IMR-90 (cell line): ENCODE data around the gene URB2. TPM values are rescaled to one million over a fixed set of nuclear protein-coding genes. Genes with fewer than 3 reads are reported as not detected.

Experiments used
- ATAC-seq: fragments of 200-7000 bp; cut with Tn5 transposase; 2 replicates; pipeline ENCODE4 v1.9.1; 2020; ENCODE audit warnings: low read depth, mild to moderate bottlenecking, moderate library complexity
- BruUV-seq: library from RNA; stranded (reverse); fragments of 400-500 nt; replicated peaks from 2 replicates; lab custom pipeline; 2021; lab: Mats Ljungman, UMichigan
- CTCF ChIA-PET: fragments of 300-600 bp; formaldehyde crosslinking; extraction: SDS; loops from one replicate; lab custom pipeline; 2021; ENCODE audit warnings: antibody characterized with exemption; lab: Yijun Ruan, JAX
- POLR2A ChIA-PET: fragments of 300-600 bp; sonication (Branson Sonifier 250); formaldehyde crosslinking; loops from one replicate; lab custom pipeline; 2022; ENCODE audit warnings: antibody characterized with exemption; ENCODE audit not compliant: unreplicated experiment; lab: Charles Lee
- DNase-seq: peaks from one replicate; pipeline ENCODE4 v3.0.0; 2013
- H2AFZ ChIP-seq: replicated peaks from 2 replicates; pipeline ENCODE3; 2013; ENCODE audit warnings: low read length, mild to moderate bottlenecking; ENCODE audit not compliant: poor library complexity
- H2AK5ac ChIP-seq: 2 replicates; pipeline ENCODE4 v1.6.1; 2013; ENCODE audit warnings: low read depth, low read length, inconsistent platforms
- H2AK9ac ChIP-seq: replicated peaks from 2 replicates; pipeline ENCODE3; 2013; ENCODE audit warnings: mild to moderate bottlenecking, low read depth, low read length, moderate library complexity; ENCODE audit not compliant: poor library complexity
- H2BK120ac ChIP-seq: 2 replicates; pipeline ENCODE4 v1.6.1; 2013; ENCODE audit warnings: low read depth, low read length, inconsistent platforms
- H2BK15ac ChIP-seq: 3 replicates; pipeline ENCODE4 v1.6.1; 2013; ENCODE audit warnings: low read depth, low read length, inconsistent platforms
- H2BK20ac ChIP-seq: 2 replicates; pipeline ENCODE4 v1.6.1; 2013; ENCODE audit warnings: low read depth, mild to moderate bottlenecking, inconsistent platforms, low read length, moderate library complexity
- H2BK5ac ChIP-seq: 2 replicates; pipeline ENCODE4 v1.6.1; 2013; ENCODE audit warnings: mild to moderate bottlenecking, low read depth, low read length, inconsistent platforms; ENCODE audit not compliant: poor library complexity, severe bottlenecking
- H3K14ac ChIP-seq: replicated peaks from 2 replicates; pipeline ENCODE4 v1.6.1; 2013; ENCODE audit warnings: low read depth, low read length, inconsistent platforms
- H3K18ac ChIP-seq: 2 replicates; pipeline ENCODE4 v1.6.1; 2013; ENCODE audit warnings: low read depth, low read length, control low read depth
- H3K23ac ChIP-seq: 2 replicates; pipeline ENCODE4 v1.6.1; 2013; ENCODE audit warnings: low read depth, low read length, inconsistent platforms
- H3K27ac ChIP-seq: 2 replicates; pipeline ENCODE4 v1.5.1; 2013; ENCODE audit warnings: mild to moderate bottlenecking, control low read depth, low read length; ENCODE audit not compliant: insufficient read depth
- H3K27me3 ChIP-seq: 2 replicates; pipeline ENCODE4 v1.6.1; 2013; ENCODE audit warnings: low read length; ENCODE audit not compliant: control insufficient read depth, insufficient read depth
- H3K36me3 ChIP-seq: 2 replicates; pipeline ENCODE4 v1.6.1; 2013; ENCODE audit warnings: low read length, mixed read lengths; ENCODE audit not compliant: control insufficient read depth, insufficient read depth
- H3K4ac ChIP-seq: 2 replicates; pipeline ENCODE4 v1.6.1; 2013; ENCODE audit warnings: low read depth, low read length, inconsistent platforms
- H3K4me1 ChIP-seq: 2 replicates; pipeline ENCODE4 v1.6.1; 2013; ENCODE audit warnings: low read length, mixed read lengths; ENCODE audit not compliant: control insufficient read depth, insufficient read depth
- H3K4me2 ChIP-seq: 2 replicates; pipeline ENCODE4 v1.6.1; 2013; ENCODE audit warnings: low read depth, mild to moderate bottlenecking, control low read depth, low read length, moderate library complexity
- H3K4me3 ChIP-seq: 2 replicates; pipeline ENCODE4 v1.5.1; 2013; ENCODE audit warnings: low read depth, mild to moderate bottlenecking, control low read depth, low read length, moderate library complexity; ENCODE audit not compliant: insufficient read depth
- H3K56ac ChIP-seq: 2 replicates; pipeline ENCODE4 v1.6.1; 2013; ENCODE audit warnings: low read length, inconsistent platforms; ENCODE audit not compliant: insufficient read depth; ENCODE audit errors: extremely low read depth
- H3K79me1 ChIP-seq, 2 experiments: 2 replicates each; pipeline ENCODE4 v1.6.1; 2013; ENCODE audit warnings: low read length in 2 of 2, inconsistent platforms in 1 of 2, low read depth in 1 of 2
- H3K9ac ChIP-seq: 2 replicates; pipeline ENCODE4 v1.6.1; 2013; ENCODE audit warnings: low read depth, low read length, control low read depth
- H3K9me1 ChIP-seq: 2 replicates; pipeline ENCODE4 v1.6.1; 2013; ENCODE audit warnings: low read length, inconsistent platforms; ENCODE audit not compliant: insufficient read depth
- H3K9me3 ChIP-seq: 2 replicates; pipeline ENCODE4 v1.6.1; 2013; ENCODE audit warnings: low read length; ENCODE audit not compliant: control insufficient read depth, insufficient read depth
- H4K20me1 ChIP-seq: 2 replicates; pipeline ENCODE4 v1.6.1; 2013; ENCODE audit warnings: low read length, inconsistent platforms; ENCODE audit not compliant: insufficient read depth
- H4K5ac ChIP-seq: 2 replicates; pipeline ENCODE4 v1.6.1; 2013; ENCODE audit warnings: mild to moderate bottlenecking, low read depth, low read length, control low read depth
- H4K8ac ChIP-seq, 2 experiments: 2 replicates each; pipeline ENCODE4 v1.6.1; 2013; ENCODE audit warnings: low read depth in 2 of 2, low read length in 2 of 2, control low read depth in 1 of 2, inconsistent platforms in 1 of 2
- H4K91ac ChIP-seq: 2 replicates; pipeline ENCODE4 v1.6.1; 2013; ENCODE audit warnings: low read depth, low read length, inconsistent platforms; ENCODE audit not compliant: insufficient read depth
- CEBPB ChIP-seq: IDR thresholded peaks from 2 replicates; pipeline ENCODE4 v1.6.1; 2012; ENCODE audit warnings: low read depth, low read length, improper control_type of control experiment
- CHD1 ChIP-seq: IDR thresholded peaks from 2 replicates; pipeline ENCODE4 v1.6.1; 2012; ENCODE audit warnings: low read depth, low read length, improper control_type of control experiment
- FOS ChIP-seq: fragments of 150-350 bp; IDR thresholded peaks from 2 replicates; pipeline ENCODE4 v1.6.1; 2016; ENCODE audit warnings: low read depth, low read length
- MAZ ChIP-seq: IDR thresholded peaks from 2 replicates; pipeline ENCODE4 v1.6.1; 2012; ENCODE audit warnings: low read depth, mild to moderate bottlenecking, low read length, improper control_type of control experiment, moderate library complexity, borderline replicate concordance
- MXI1 ChIP-seq: IDR thresholded peaks from 2 replicates; pipeline ENCODE4 v1.6.1; 2012; ENCODE audit warnings: low read depth, mild to moderate bottlenecking, low read length, moderate library complexity, borderline replicate concordance
- NFE2L2 ChIP-seq: fragments of 150-350 bp; IDR thresholded peaks from 2 replicates; pipeline ENCODE4 v1.6.1; 2016; ENCODE audit warnings: low read depth, mild to moderate bottlenecking, low read length
- RCOR1 ChIP-seq: IDR thresholded peaks from 2 replicates; pipeline ENCODE4 v1.6.1; 2012; ENCODE audit warnings: mild to moderate bottlenecking, low read length, improper control_type of control experiment; ENCODE audit not compliant: insufficient replicate concordance
- SMC3 ChIP-seq: fragments of 150-350 bp; IDR thresholded peaks from 2 replicates; pipeline ENCODE4 v1.6.1; 2016; ENCODE audit warnings: low read depth, mild to moderate bottlenecking, antibody characterized with exemption, low read length, moderate library complexity
- USF2 ChIP-seq: fragments of 150-350 bp; IDR thresholded peaks from 2 replicates; pipeline ENCODE4 v1.6.1; 2017; ENCODE audit warnings: mild to moderate bottlenecking, antibody characterized with exemption, low read length, low read depth
- WGBS, 2 experiments: methylation state at CpG; one replicate each; pipeline versions ENCODE4 v1.1.5 to v1.1.7; 2013; ENCODE audit warnings: missing lambda C conversion rate in 2 of 2; ENCODE audit not compliant: insufficient read length in 1 of 2; ENCODE audit errors: extremely low coverage in 2 of 2; 5-methylcytosine and 5-hydroxymethylcytosine counted together
- dilution Hi-C: fragments of 300-500 bp; cut with HindIII; formaldehyde crosslinking; loops from one replicate; pipeline ENCODE4 v1.14.3; 2018; ENCODE audit warnings: low sequenced_read_pairs; ENCODE audit not compliant: unreplicated experiment
- in situ Hi-C: fragments of 300-500 bp; cut with MboI; formaldehyde crosslinking; loops from 3 replicates; pipeline ENCODE4 v1.14.3; 2019; ENCODE audit warnings: low sequenced_read_pairs, inconsistent platforms, mixed read lengths
- intact Hi-C: fragments of 100-400 bp; cut with micrococcal nuclease; formaldehyde crosslinking; loops from 2 replicates; pipeline ENCODE4 v1.10.0; 2022
- polyA plus RNA-seq, 3 experiments: library from polyadenylated mRNA; depleted of rRNA; stranded (reverse); fragments of >200 nt; gene quantifications; 2 replicates each; pipeline ENCODE4 v1.2.3, GENCODE V29; 2012; ENCODE audit warnings: low replicate concordance in 1 of 3
- total RNA-seq: library from RNA; depleted of rRNA; stranded (reverse); fragments of >200 nt; gene quantifications from 2 replicates; pipeline ENCODE4 v1.2.3, GENCODE V29; 2012
- TF ChIP-seq, protein P1 (sequence below): fragments of 150-350 bp; IDR thresholded peaks from 2 replicates; pipeline ENCODE4 v1.6.1; 2016; ENCODE audit warnings: low read depth, mild to moderate bottlenecking, low read length, moderate library complexity, borderline replicate concordance
- TF ChIP-seq, protein P2 (sequence below): conservative IDR thresholded peaks from 2 replicates; pipeline ENCODE4 v1.5.1; 2012; ENCODE audit warnings: mild to moderate bottlenecking, low read depth, low read length, improper control_type of control experiment

URB2 gene
- total and polyA plus RNA-seq, 2 of the 4 experiments (the other 2 are of a cell fraction) = 5.9 to 15.4 TPM

DNA sequence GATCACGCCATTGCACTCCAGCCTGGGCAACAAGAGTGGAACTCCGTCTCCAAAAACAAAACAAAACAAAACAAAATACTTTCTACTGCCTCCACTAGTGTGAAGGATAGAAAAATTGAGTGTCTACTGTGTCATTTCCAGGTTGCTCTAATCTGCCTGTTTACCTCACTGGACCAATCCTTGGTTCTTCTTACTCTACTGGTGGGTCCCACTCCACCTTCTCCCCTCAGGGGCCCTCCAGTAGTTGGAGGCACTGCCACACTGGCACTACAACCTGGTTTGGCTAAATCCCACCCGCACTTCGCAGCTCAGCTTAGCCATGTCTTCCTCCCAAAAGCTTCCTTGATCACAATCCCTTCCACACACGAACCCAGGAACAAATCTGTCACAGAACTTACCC lies 2.8 kb upstream of the URB2 start:
- POLR2A ChIA-PET = no interaction called here
- intact Hi-C loops = no loop called here
- H2BK15ac ChIP-seq = no peak overlapping the region

More for the DNA sequence above, 2.8 kb upstream of the URB2 start:
- no peak overlapping the region for H3K4me3 ChIP-seq
- DNase-seq = no peak
- no peak overlapping the region for H3K9ac ChIP-seq
- 90% methylated on average over 3 of the region's 5 CpGs; no CpG with 5 or more reads in 1 of the 2 experiments for WGBS, 2 experiments
- no peak overlapping the region for H3K27ac ChIP-seq
- ATAC-seq = no peak
- no peak overlapping the region for H4K8ac ChIP-seq
- no peak overlapping the region for H3K14ac ChIP-seq
- no peak overlapping the region for H4K5ac ChIP-seq
- H3K4me1 ChIP-seq = peaks cover 3% of the 10 kb centered on the region
- H4K20me1 ChIP-seq = peaks cover 58% of the 10 kb centered on the region
- no peak overlapping the region for H3K56ac ChIP-seq
- H2AK5ac ChIP-seq = no peak overlapping the region
- no peak overlapping the region for H2BK20ac ChIP-seq
- H3K36me3 ChIP-seq = 0 out of 2 replicates have a peak, but pooled peaks cover 2% of the 10 kb centered on the region
- no peaks in the 10 kb centered on the region for H3K9me3 ChIP-seq
- H3K27me3 ChIP-seq = no peaks in the 10 kb centered on the region
- H2BK5ac ChIP-seq = no peak overlapping the region
- dilution Hi-C loops (no loop called here), in situ Hi-C loops (no loop called here)
- TF ChIP-seq USF2 (no peak), CEBPB (no peak), SMC3 (no peak), FOS (no peak), RCOR1 (no peak), MXI1 (no peak), NFE2L2 (no peak), MAZ (no peak), CHD1 (no peak)
- TF ChIP-seq, protein P1, sequence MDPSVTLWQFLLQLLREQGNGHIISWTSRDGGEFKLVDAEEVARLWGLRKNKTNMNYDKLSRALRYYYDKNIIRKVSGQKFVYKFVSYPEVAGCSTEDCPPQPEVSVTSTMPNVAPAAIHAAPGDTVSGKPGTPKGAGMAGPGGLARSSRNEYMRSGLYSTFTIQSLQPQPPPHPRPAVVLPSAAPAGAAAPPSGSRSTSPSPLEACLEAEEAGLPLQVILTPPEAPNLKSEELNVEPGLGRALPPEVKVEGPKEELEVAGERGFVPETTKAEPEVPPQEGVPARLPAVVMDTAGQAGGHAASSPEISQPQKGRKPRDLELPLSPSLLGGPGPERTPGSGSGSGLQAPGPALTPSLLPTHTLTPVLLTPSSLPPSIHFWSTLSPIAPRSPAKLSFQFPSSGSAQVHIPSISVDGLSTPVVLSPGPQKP = no peak
- TF ChIP-seq, protein P2, sequence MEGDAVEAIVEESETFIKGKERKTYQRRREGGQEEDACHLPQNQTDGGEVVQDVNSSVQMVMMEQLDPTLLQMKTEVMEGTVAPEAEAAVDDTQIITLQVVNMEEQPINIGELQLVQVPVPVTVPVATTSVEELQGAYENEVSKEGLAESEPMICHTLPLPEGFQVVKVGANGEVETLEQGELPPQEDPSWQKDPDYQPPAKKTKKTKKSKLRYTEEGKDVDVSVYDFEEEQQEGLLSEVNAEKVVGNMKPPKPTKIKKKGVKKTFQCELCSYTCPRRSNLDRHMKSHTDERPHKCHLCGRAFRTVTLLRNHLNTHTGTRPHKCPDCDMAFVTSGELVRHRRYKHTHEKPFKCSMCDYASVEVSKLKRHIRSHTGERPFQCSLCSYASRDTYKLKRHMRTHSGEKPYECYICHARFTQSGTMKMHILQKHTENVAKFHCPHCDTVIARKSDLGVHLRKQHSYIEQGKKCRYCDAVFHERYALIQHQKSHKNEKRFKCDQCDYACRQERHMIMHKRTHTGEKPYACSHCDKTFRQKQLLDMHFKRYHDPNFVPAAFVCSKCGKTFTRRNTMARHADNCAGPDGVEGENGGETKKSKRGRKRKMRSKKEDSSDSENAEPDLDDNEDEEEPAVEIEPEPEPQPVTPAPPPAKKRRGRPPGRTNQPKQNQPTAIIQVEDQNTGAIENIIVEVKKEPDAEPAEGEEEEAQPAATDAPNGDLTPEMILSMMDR = no peak
- H3K4me2 ChIP-seq = no peak overlapping the region
- H4K91ac ChIP-seq = no peak overlapping the region
- no peak overlapping the region for H3K4ac ChIP-seq
- H2AK9ac ChIP-seq = no peak overlapping the region
- no peak overlapping the region for H3K18ac ChIP-seq
- no peak overlapping the region for H3K23ac ChIP-seq
- no peak overlapping the region for H2AFZ ChIP-seq
- CTCF ChIA-PET = interaction anchor here (1.4 kb wide), 1 partner anchor 65 kb away, joined by 5 read pairs; the partner anchor contains the start of gene ABCB10
- no peak overlapping the region for H2BK120ac ChIP-seq
- H3K9me1 ChIP-seq = peaks cover 12% of the 10 kb centered on the region
- BruUV-seq = no TSS peak
- H3K79me1 ChIP-seq = peaks cover 21 to 60% of the 10 kb centered on the region in 2 experiments
